Activated CD4-positive, alpha-beta memory T cell treated with anti-CD3 and anti-CD28 coated beads for 36 hours (primary cell): ENCODE measurements around the gene SIK2. TPM values are rescaled to one million over a fixed set of nuclear protein-coding genes. Genes with fewer than 3 reads are reported as not detected.

Experiments
- CTCF ChIA-PET: fragments of 350-600 bp; sonication (Branson Sonifier 250); formaldehyde crosslinking; loops from one replicate; lab custom pipeline; 2021; ENCODE audit warnings: antibody characterized with exemption, inconsistent platforms; lab: Charles Lee
- POLR2A ChIA-PET: fragments of 350-600 bp; sonication (Branson Sonifier 250); formaldehyde crosslinking; loops from one replicate; lab custom pipeline; 2021; ENCODE audit warnings: antibody characterized with exemption; lab: Charles Lee
- DNase-seq: peaks from one replicate; pipeline ENCODE4 v3.0.0-alpha.2; 2020
- H3K27ac Mint-ChIP-seq: one replicate; pipeline ENCODE4 v1.8.0; 2021; ENCODE audit warnings: mixed read lengths
- H3K27me3 Mint-ChIP-seq: one replicate; pipeline ENCODE4 v1.8.0; 2021; ENCODE audit warnings: mixed read lengths
- H3K36me3 Mint-ChIP-seq: one replicate; pipeline ENCODE4 v1.8.0; 2021; ENCODE audit warnings: mixed read lengths
- H3K4me1 Mint-ChIP-seq: one replicate; pipeline ENCODE4 v1.8.0; 2021; ENCODE audit warnings: low read depth, mixed read lengths
- H3K4me3 Mint-ChIP-seq: one replicate; pipeline ENCODE4 v1.8.0; 2021; ENCODE audit warnings: mild to moderate bottlenecking, mixed read lengths
- H3K9me3 Mint-ChIP-seq: one replicate; pipeline ENCODE4 v1.8.0; 2021; ENCODE audit warnings: mixed read lengths
- intact Hi-C: fragments of 100-400 bp; cut with micrococcal nuclease; formaldehyde crosslinking; loops from one replicate; pipeline ENCODE4 v1.15.1; 2023
- total RNA-seq, 2 experiments: library from RNA; stranded (reverse); gene quantifications; one replicate each; pipeline ENCODE4 v1.2.3, GENCODE V29; 2021

SIK2 gene
- 1 to 10 TPM; 4.6 to 6.2 TPM for total RNA-seq

DNA sequence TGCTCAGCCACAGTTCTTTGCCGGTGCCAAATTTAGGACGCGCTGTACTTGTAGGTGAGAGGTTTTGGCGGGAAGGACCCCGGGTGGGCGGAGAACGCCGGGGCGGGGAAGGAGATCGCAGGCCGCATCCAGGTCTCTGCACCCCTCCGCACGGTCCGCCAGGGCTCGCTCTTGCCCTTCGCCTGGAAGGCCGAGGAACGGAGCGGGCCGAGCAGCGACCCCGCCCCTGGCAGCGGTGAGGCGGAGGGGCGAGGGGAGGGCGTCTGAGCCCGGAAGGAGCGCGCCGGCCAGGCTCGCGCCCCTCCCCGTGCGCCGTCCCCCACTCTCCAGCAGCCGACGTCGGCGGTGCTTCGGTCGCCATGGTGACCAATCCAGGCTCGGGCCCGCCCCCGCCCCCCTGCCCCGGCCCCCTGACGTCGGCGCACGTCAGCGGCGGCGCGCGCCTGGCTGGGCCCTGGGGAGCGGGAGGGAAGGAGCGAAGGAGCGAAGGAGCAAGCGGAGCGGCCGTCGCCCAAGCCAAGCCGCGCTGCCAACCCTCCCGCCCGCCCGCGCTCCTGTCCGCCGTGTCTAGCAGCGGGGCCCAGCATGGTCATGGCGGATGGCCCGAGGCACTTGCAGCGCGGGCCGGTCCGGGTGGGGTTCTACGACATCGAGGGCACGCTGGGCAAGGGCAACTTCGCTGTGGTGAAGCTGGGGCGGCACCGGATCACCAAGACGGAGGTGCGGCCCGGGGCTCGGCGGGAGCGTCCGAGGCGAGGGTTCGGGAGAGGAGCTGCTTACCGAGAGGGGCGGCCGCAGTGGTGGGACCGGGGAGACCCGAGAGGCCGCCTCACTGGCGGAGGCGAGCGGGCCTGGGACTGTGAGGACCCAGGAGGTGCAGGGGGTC, at the start of gene SIK2:
TSS of gene SIK2 (plus strand) at position 471 of the 886 bp plus-strand sequence. CDS start at position 586, 115 bp downstream.
- intact Hi-C loops: loop anchor here (1.0 to 5.0 kb wide), 11 partner anchors 37 to 680 kb away; partner anchors contain the start of genes ALG9, CFAP68, DLAT and FDXACB1
- peak; percentile 93 for DNase-seq
- Mint-ChIP-seq H3K27me3 (no peaks in the 10 kb centered on the region), H3K36me3 (no peaks in the 10 kb centered on the region), H3K4me1 (peaks cover 30% of the 10 kb centered on the region), H3K27ac (peak within 1 kb of the TSS; percentile 77), H3K9me3 (no peaks in the 10 kb centered on the region), H3K4me3 (peak within 1 kb of the TSS; percentile 91)
- CTCF ChIA-PET: interaction anchor here (0.6 to 4.4 kb wide), 10 partner anchors 14 to 239 kb away, joined by 3 to 58 read pairs (median 3); partner anchors contain the start of gene PPP2R1B
- POLR2A ChIA-PET: interaction anchor here (0.9 to 1.6 kb wide), 2 partner anchors 164 to 174 kb away, joined by 3 read pairs; partner anchors contain the start of gene PPP2R1B

DNA sequence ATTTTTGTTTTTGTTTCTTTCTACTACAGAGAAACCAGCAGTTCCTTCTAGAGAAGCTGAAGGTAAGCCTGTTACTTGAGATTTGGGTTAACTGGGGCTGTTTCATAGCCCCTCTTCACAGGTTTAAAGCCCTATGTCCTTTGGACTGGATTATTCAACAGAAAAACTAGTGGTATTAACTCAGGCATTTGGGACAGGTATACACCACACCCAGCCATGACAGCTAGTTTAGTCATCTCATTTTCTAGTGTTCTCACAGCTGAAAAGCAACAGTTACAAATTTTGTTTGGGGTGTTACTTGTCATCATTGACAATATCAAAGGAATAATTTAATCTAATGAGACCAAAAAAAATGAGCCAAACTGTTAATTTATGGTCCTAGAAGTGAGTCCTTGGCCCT, 47.7 kb upstream of the SIK2 start:
- ChIA-PET CTCF (interaction anchor here (0.9 to 1.8 kb wide), 2 partner anchors 10 to 100 kb away, joined by 3 to 6 read pairs; no protein-coding TSS in a partner anchor), POLR2A (no interaction called here)
- intact Hi-C loops: no loop called here
- no peaks in the 10 kb centered on the region for H3K4me1 Mint-ChIP-seq
- H3K27me3 Mint-ChIP-seq: peaks cover 11% of the 10 kb centered on the region
- peaks cover 9% of the 10 kb centered on the region for H3K9me3 Mint-ChIP-seq
- H3K4me3 Mint-ChIP-seq: no peak overlapping the region
- H3K27ac Mint-ChIP-seq: no peak overlapping the region
- H3K36me3 Mint-ChIP-seq: peaks cover 3% of the 10 kb centered on the region
- DNase-seq: no peak

DNA sequence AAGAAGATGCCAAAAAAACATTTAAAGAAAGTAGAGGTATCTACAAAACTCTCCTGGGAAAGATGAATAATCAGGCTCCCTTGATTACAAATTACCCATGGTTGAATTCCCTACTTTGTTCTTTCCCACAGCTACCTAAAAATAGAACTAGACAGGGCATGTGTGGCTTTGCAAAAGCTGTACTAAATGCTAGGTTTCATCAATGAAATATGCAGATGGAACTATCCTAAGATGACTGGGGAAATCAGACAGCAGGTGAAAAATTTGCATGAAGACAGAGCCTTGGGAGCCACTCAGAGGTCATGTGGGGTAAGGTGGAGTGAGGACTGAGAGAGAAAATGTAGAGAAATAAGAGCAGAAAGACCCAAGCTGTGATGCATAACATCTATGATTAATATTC, 47.0 kb upstream of the SIK2 start:
- no peak for DNase-seq
- H3K27ac Mint-ChIP-seq: no peak overlapping the region
- no peaks in the 10 kb centered on the region for H3K4me1 Mint-ChIP-seq
- no peak overlapping the region for H3K4me3 Mint-ChIP-seq
- POLR2A ChIA-PET: no interaction called here
- CTCF ChIA-PET: interaction anchor here (0.9 to 1.8 kb wide), 3 partner anchors 9 to 100 kb away, joined by 3 to 6 read pairs (median 3); no protein-coding TSS in a partner anchor
- intact Hi-C loops: no loop called here
- peaks cover 3% of the 10 kb centered on the region for H3K36me3 Mint-ChIP-seq
- H3K9me3 Mint-ChIP-seq: peaks cover 9% of the 10 kb centered on the region
- H3K27me3 Mint-ChIP-seq: peaks cover 9% of the 10 kb centered on the region

DNA sequence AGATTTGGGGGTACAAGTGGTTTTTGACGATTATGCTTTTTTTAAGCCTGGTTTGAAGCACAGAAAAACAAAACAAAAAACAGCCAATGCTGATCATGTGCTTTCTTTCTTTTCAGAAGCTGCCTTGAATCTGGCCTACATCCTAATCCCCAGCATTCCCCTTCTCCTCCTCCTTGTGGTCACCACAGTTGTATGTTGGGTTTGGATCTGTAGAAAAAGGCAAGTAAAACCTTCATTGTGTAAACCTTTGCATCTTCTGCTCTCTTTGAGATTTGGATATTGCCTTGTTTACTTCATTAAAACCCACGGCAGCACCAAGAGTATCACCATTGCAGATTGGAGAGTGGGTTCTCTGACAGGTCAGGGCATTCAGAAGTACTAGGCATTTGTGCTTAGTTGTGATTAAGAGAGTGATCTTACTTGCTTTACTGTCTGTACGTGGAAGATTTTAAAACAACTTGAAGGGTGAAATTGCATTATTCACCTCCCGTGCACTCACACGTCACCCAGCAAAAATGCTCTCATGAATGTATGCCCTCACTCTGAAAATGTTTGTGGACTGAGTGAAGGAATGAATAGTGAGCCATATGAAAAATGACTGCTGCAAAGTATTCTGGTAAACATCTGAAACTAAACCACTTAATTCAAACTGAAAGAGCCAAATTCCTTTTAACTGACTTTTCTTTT, 44.7 kb upstream of the SIK2 start:
- CTCF ChIA-PET: interaction anchor here (0.6 kb wide), 1 partner anchor 29 kb away, joined by 3 read pairs; no protein-coding TSS in a partner anchor
- Mint-ChIP-seq H3K9me3 (peaks cover 9% of the 10 kb centered on the region), H3K27ac (no peak overlapping the region), H3K36me3 (peaks cover 3% of the 10 kb centered on the region), H3K4me3 (no peak overlapping the region), H3K27me3 (peaks cover 4% of the 10 kb centered on the region), H3K4me1 (no peaks in the 10 kb centered on the region)
- DNase-seq: no peak
- intact Hi-C loops: no loop called here
- POLR2A ChIA-PET: no interaction called here

DNA sequence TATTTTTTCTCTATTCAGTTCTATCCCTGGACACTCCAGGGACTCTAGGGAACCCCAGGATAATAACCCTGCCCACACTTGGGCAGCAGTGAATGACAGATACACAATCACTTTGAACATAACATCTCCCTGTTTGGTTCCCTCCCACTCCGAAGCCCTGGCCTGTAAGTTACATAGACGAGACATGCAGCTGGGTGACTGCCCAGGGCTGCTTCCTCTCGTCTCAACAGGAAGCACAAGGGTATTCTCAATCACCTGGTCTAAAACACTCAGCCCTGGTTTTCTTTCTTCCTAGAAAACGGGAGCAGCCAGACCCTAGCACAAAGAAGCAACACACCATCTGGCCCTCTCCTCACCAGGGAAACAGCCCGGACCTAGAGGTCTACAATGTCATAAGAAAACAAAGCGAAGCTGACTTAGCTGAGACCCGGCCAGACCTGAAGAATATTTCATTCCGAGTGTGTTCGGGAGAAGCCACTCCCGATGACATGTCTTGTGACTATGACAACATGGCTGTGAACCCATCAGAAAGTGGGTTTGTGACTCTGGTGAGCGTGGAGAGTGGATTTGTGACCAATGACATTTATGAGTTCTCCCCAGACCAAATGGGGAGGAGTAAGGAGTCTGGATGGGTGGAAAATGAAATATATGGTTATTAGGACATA, 42.3 kb upstream of the SIK2 start:
- H3K4me1 Mint-ChIP-seq: no peaks in the 10 kb centered on the region
- CTCF ChIA-PET: interaction anchor here (0.5 to 1.7 kb wide), 3 partner anchors 105 to 216 kb away, joined by 3 to 6 read pairs (median 4); no protein-coding TSS in a partner anchor
- H3K4me3 Mint-ChIP-seq: no peak overlapping the region
- peaks cover 9% of the 10 kb centered on the region for H3K9me3 Mint-ChIP-seq
- peaks cover 3% of the 10 kb centered on the region for H3K36me3 Mint-ChIP-seq
- POLR2A ChIA-PET: interaction anchor here (0.5 kb wide), 1 partner anchor 372 kb away, joined by 4 read pairs; no protein-coding TSS in a partner anchor
- no peak overlapping the region for H3K27ac Mint-ChIP-seq
- no peak for DNase-seq
- intact Hi-C loops: no loop called here
- no peaks in the 10 kb centered on the region for H3K27me3 Mint-ChIP-seq

DNA sequence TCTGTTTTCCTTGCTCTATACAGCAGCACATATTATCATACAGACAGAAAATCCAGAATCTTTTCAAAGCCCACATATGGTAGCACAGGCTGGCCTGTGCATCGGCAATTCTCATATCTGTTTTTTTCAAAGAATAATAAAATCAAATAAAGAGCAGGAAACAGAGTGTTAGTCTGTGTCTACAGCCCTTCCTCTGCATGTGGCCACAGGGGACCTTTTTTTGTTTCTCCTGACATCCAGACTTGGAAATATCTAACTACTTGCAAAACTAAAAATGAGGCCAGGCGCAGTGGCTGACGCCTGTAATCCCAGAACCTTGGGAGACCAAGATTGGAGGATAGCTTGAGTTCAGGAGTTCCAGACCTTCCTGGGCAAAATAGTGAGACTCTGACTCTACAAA, 41.4 kb upstream of the SIK2 start:
- intact Hi-C loops: no loop called here
- Mint-ChIP-seq H3K4me1 (no peaks in the 10 kb centered on the region), H3K36me3 (peaks cover 3% of the 10 kb centered on the region), H3K9me3 (peaks cover 9% of the 10 kb centered on the region), H3K27me3 (no peaks in the 10 kb centered on the region), H3K27ac (no peak overlapping the region), H3K4me3 (no peak overlapping the region)
- ChIA-PET CTCF (interaction anchor here (1.4 to 1.7 kb wide), 3 partner anchors 106 to 281 kb away, joined by 4 to 6 read pairs (median 5); no protein-coding TSS in a partner anchor), POLR2A (no interaction called here)
- no peak for DNase-seq

DNA sequence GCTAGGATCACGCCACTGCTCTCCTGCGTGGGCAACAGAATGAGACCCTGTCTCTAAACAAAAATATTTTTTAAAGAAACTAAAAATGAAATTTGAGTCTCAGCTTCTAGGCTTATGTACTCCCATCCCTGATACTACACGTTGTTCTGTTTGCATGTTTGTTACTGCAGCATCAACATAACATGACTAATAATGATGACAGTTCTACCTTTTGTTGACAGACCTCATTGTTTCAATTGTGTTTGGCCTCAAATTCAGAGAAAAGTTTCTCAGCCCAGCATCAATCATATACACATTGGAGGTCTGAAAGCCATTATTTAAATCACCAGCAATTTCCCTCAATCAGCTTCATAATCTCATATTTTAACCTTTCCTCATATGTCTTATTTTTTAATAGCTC, 40.9 kb upstream of the SIK2 start:
- H3K36me3 Mint-ChIP-seq: peaks cover 2% of the 10 kb centered on the region
- DNase-seq: no peak
- H3K4me1 Mint-ChIP-seq: no peaks in the 10 kb centered on the region
- peaks cover 5% of the 10 kb centered on the region for H3K9me3 Mint-ChIP-seq
- ChIA-PET CTCF (interaction anchor here (1.0 to 1.6 kb wide), 3 partner anchors 106 to 280 kb away, joined by 5 to 6 read pairs (median 5); no protein-coding TSS in a partner anchor), POLR2A (no interaction called here)
- no peak overlapping the region for H3K4me3 Mint-ChIP-seq
- H3K27ac Mint-ChIP-seq: no peak overlapping the region
- intact Hi-C loops: no loop called here
- H3K27me3 Mint-ChIP-seq: no peaks in the 10 kb centered on the region

DNA sequence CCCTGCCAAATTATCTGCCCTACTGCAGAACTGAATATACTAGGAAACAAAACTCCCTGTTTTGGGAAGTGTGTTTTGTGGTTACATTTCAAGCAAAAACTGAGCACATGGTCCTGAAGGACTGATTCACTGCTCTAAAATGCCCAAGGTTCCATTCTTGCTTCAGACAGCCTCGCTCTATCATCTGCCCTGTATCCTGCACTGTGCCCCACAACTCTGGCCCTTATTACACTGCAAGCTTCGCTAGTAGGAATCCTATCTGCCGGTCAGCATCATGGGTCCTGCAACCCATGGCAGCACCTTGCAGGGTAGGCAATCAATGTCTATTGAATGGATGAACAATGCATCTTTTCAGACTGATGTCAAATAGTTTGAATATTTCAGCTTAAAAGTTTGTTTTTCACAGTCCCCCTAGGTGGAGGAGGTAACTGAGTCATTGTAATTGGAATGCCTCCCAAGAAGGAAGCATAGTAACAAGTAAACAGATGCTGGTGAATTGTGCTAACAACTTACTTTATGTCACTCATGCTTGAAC, 40.4 kb upstream of the SIK2 start:
- Mint-ChIP-seq H3K4me3 (no peak overlapping the region), H3K36me3 (no peaks in the 10 kb centered on the region), H3K9me3 (peaks cover 1% of the 10 kb centered on the region), H3K27me3 (no peaks in the 10 kb centered on the region), H3K4me1 (no peaks in the 10 kb centered on the region), H3K27ac (no peak overlapping the region)
- intact Hi-C loops: no loop called here
- DNase-seq: no peak
- POLR2A ChIA-PET: no interaction called here
- CTCF ChIA-PET: interaction anchor here (1.0 to 1.6 kb wide), 3 partner anchors 107 to 280 kb away, joined by 5 to 6 read pairs (median 5); no protein-coding TSS in a partner anchor

DNA sequence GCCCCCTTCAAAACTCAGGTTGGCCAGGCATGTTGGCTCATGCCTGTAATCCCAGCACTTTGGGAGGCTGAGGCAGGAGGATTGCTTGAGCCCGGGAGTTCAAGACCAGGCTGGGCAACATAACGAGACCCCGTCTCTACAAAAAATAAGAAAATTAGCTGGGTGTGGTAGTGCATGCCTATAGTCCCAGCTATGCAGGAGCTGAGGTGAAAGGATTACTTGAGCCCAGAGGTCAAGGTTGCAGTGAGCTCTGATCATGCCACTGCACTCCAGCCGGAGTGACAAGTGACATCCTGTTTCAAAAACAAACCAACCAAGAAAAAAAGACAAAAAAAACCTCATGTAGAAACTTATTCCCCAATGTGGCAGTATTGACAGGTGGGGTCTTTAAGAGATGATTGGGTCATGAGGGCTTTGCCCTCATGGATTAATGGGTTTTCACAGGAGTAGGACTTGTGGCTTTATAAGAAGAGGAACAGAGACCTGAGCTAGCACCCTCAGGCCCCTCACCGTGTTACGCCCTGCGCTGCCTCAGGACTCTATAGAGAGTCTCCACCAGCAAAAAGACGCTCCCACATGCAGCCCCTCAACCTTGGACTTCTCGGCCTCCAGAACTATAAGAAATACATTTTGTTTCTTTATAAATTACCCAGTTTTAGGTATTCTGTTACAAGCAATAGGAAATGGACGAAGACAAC, 39.4 kb upstream of the SIK2 start:
- DNase-seq: no peak
- H3K27ac Mint-ChIP-seq: no peak overlapping the region

DNA sequence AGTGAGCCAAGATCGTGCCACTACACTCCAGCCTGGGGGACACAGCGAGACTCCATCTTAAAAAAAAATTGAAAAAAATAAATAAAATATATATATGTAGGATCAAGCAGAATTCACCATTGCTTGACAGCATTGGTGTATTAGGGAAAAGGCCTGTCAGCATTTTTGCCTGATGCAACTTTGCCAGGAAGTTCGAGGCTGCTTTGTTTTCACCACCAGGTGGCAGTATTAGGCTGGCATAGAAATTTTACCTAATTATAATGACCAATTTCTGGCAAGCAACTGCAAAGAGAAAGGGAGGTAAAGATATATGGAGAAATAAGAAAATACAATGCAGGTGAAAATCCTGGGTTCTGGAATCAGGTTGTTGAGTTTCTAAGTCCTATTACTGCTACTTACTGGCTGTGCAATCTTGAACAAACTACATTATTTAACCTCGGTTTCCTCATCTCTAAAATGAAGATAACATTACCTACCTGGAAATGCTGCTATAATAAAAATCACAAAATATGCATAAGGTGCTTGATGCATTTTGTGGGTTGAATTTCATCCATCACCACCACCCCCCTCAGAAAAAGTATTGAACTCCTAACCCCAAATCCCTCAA, 37.0 kb upstream of the SIK2 start:
- DNase-seq: peak; percentile 70
- Mint-ChIP-seq H3K36me3 (no peaks in the 10 kb centered on the region), H3K4me1 (no peaks in the 10 kb centered on the region), H3K27me3 (no peaks in the 10 kb centered on the region), H3K4me3 (no peak overlapping the region), H3K9me3 (no peaks in the 10 kb centered on the region), H3K27ac (no peak overlapping the region)
- CTCF ChIA-PET: interaction anchor here (0.9 to 2.8 kb wide), 5 partner anchors 26 to 715 kb away, joined by 3 to 25 read pairs (median 7); no protein-coding TSS in a partner anchor
- intact Hi-C loops: loop anchor here (1.0 to 2.0 kb wide), 6 partner anchors 22 to 276 kb away; partner anchors contain the start of genes PPP2R1B and SIK2
- POLR2A ChIA-PET: no interaction called here

More for the DNA sequence above, 39.4 kb upstream of the SIK2 start:
- Mint-ChIP-seq H3K4me3 (no peak overlapping the region), H3K4me1 (no peaks in the 10 kb centered on the region), H3K9me3 (no peaks in the 10 kb centered on the region), H3K36me3 (no peaks in the 10 kb centered on the region), H3K27me3 (no peaks in the 10 kb centered on the region)
- CTCF ChIA-PET: interaction anchor here (1.0 to 2.4 kb wide), 2 partner anchors 215 to 280 kb away, joined by 3 to 19 read pairs; no protein-coding TSS in a partner anchor
- POLR2A ChIA-PET: no interaction called here
- intact Hi-C loops: no loop called here
